Endodermal cell (in vitro differentiated cells): ENCODE measurements around the gene NRAP. TPM values are rescaled to one million over a fixed set of nuclear protein-coding genes. Genes with fewer than 3 reads are reported as not detected.

Experiments
- DNase-seq: peaks from one replicate; pipeline ENCODE4 v3.0.0-alpha.2; 2017
- H3K27ac ChIP-seq: 2 replicates; pipeline ENCODE4 v1.5.1; 2013; ENCODE audit warnings: mild to moderate bottlenecking, low read depth, low read length, moderate library complexity
- H3K27me3 ChIP-seq: 2 replicates; pipeline ENCODE4 v1.6.1; 2013; ENCODE audit warnings: mild to moderate bottlenecking, low read length, moderate library complexity; ENCODE audit not compliant: insufficient read depth, control insufficient read depth, poor library complexity, severe bottlenecking
- H3K36me3 ChIP-seq: 2 replicates; pipeline ENCODE4 v1.7.0; 2013; ENCODE audit warnings: mild to moderate bottlenecking, low read length, moderate library complexity; ENCODE audit not compliant: control insufficient read depth, insufficient read depth
- H3K4me1 ChIP-seq: one replicate; pipeline ENCODE4 v1.7.0; 2013; ENCODE audit warnings: low read length; ENCODE audit not compliant: control insufficient read depth, insufficient read depth
- H3K4me3 ChIP-seq: 2 replicates; pipeline ENCODE4 v1.5.1; 2013; ENCODE audit warnings: mild to moderate bottlenecking, low read length, moderate library complexity
- H3K9ac ChIP-seq: 2 replicates; pipeline ENCODE4 v1.6.1; 2013; ENCODE audit warnings: mild to moderate bottlenecking, low read length, moderate library complexity; ENCODE audit not compliant: poor library complexity, severe bottlenecking; ENCODE audit errors: extremely low read depth
- H3K9me3 ChIP-seq: 2 replicates; pipeline ENCODE4 v1.6.1; 2013; ENCODE audit warnings: mild to moderate bottlenecking, low read length, moderate library complexity; ENCODE audit not compliant: control insufficient read depth
- H3K27ac Mint-ChIP-seq: 2 replicates; pipeline ENCODE4 v1.8.0; 2020; ENCODE audit warnings: mixed read lengths
- H3K27me3 Mint-ChIP-seq: 2 replicates; pipeline ENCODE4 v1.8.0; 2021; ENCODE audit warnings: mild to moderate bottlenecking, mixed read lengths; ENCODE audit not compliant: insufficient read depth
- H3K36me3 Mint-ChIP-seq: 2 replicates; pipeline ENCODE4 v1.8.0; 2020; ENCODE audit warnings: low read depth, mixed read lengths
- H3K4me1 Mint-ChIP-seq: 2 replicates; pipeline ENCODE4 v1.8.0; 2020; ENCODE audit warnings: mixed read lengths
- H3K4me3 Mint-ChIP-seq: 2 replicates; pipeline ENCODE4 v1.8.0; 2020; ENCODE audit warnings: mild to moderate bottlenecking, moderate library complexity, mixed read lengths
- H3K9me3 Mint-ChIP-seq: 2 replicates; pipeline ENCODE4 v1.8.0; 2020; ENCODE audit warnings: mild to moderate bottlenecking, mixed read lengths
- CTCF ChIP-seq: fragments of 200-600 bp; sonication (generic); conservative IDR thresholded peaks from 2 replicates; pipeline ENCODE4 v1.5.0; 2021; ENCODE audit warnings: antibody characterized with exemption, mild to moderate bottlenecking
- WGBS, 2 experiments: methylation state at CpG; one replicate each; pipeline versions ENCODE4 v1.1.5 to v1.1.7; 2013; ENCODE audit warnings: missing lambda C conversion rate in 2 of 2, mixed read lengths in 1 of 2; ENCODE audit not compliant: insufficient coverage in 1 of 2, insufficient read length in 1 of 2; 5-methylcytosine and 5-hydroxymethylcytosine counted together
- total RNA-seq, 2 donors: library from RNA; stranded (reverse); fragmentation: NEBNext Ultra II Directional in 1 of 2; extraction: Animal tissue kit (Norgen Biotek cat#: 25700) in 1 of 2; gene quantifications; 2 replicates in 1 of 2; 3 replicates in 1 of 2; pipeline ENCODE4 v1.2.1, GENCODE V29; 2021

Gene NRAP
- total RNA-seq, 2 donors from 2014 or later = 0.09 to 0.11 TPM

DNA sequence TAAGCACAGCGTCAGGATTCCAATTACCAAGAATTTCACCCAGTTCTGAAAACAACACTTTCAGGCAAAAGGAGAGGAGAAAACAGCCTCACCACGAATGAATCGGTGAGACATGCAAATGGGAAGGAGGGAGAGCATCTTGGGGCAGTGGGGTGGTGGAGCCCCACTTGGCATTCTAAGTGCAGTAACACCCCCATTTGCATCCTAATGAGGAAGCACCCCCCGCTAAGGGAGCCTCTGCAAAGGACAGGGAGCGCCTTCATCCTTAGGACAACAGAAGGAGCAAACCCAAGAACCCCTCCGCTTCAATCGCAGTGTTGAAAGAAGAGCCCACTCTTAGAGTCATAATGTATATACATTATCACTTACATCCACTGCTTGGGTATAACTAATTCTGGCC, 46.8 kb downstream of the NRAP start:
- Mint-ChIP-seq H3K4me1 (peaks cover 31% of the 10 kb centered on the region), H3K27me3 (peaks cover 20% of the 10 kb centered on the region), H3K4me3 (peak overlapping the region; percentile 17), H3K9me3 (no peaks in the 10 kb centered on the region), H3K36me3 (no peaks in the 10 kb centered on the region), H3K27ac (no peak overlapping the region)
- DNase-seq = peak; percentile 71
- Histone ChIP-seq H3K27me3 (no peaks in the 10 kb centered on the region), H3K4me3 (no peak overlapping the region), H3K4me1 (peaks cover 7% of the 10 kb centered on the region), H3K36me3 (no peaks in the 10 kb centered on the region), H3K27ac (no peak overlapping the region), H3K9ac (no peak overlapping the region), H3K9me3 (no peaks in the 10 kb centered on the region)
- no peak for TF ChIP-seq CTCF
- 38% methylated on average over 7 of the region's 7 CpGs; no CpG with 5 or more reads in 1 of the 2 experiments for WGBS, 2 experiments

DNA sequence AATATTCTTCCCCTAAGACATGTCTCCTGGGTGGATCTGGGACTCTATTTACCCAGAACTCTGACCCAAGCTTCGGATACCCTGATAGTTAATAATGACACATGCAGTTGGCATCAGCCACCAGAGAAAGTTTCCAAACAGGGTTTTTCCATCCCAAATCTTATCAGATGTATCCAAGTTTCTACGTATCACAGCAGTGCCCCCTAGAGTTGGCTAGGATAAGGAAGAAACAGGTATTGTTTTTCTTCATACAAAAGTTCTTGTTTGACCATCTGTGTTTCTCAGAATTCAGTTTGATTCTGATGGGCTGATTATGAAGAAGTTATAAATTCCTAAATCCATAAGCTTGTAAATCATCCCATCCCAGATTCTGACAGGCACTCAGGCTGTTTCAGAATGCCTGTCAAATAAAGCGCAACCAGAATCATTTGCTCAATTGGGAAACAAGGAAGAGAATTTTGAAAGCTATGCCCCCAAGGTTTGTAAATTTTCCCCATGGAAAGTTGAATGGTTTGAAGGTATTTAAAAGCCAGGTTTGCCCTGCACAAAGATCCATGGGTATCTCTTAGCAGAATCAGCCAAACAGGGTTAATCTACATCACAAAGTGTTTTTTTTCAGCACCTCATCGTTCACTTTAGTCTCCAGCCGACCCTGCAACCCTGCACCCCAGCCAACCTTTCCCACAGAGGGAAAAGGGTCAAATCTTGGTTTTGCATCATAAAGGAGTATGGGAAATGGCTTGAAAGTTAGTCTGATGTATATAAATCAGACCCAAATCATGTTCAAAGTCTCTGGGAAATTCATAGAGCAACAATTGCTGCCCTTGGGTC, 47.4 kb downstream of the NRAP start:
- H3K4me3 ChIP-seq = no peak overlapping the region
- H3K4me1 ChIP-seq = peaks cover 7% of the 10 kb centered on the region
- WGBS, 2 experiments = 18 to 37% methylated on average over 3 to 5 of the region's 5 CpGs
- no peaks in the 10 kb centered on the region for H3K36me3 Mint-ChIP-seq
- DNase-seq = peak; percentile 65
- no peaks in the 10 kb centered on the region for H3K36me3 ChIP-seq
- peak overlapping the region; percentile 17 for H3K4me3 Mint-ChIP-seq
- H3K4me1 Mint-ChIP-seq = peaks cover 32% of the 10 kb centered on the region
- no peak overlapping the region for H3K27ac ChIP-seq
- no peaks in the 10 kb centered on the region for H3K9me3 ChIP-seq
- H3K9me3 Mint-ChIP-seq = no peaks in the 10 kb centered on the region
- TF ChIP-seq CTCF = peak; percentile 84
- H3K27me3 Mint-ChIP-seq = peaks cover 25% of the 10 kb centered on the region
- no peak overlapping the region for H3K27ac Mint-ChIP-seq
- no peak overlapping the region for H3K9ac ChIP-seq
- H3K27me3 ChIP-seq = no peaks in the 10 kb centered on the region

GRCh38 chr10:113613977-113614690, 49.7 kb downstream of the NRAP start:
- 68 to 75% methylated on average over 7 to 15 of the region's 15 CpGs for WGBS, 2 experiments
- peaks cover 15% of the 10 kb centered on the region for H3K4me1 ChIP-seq
- H3K27me3 Mint-ChIP-seq = peaks cover 25% of the 10 kb centered on the region
- peak; percentile 54 for DNase-seq
- H3K27ac ChIP-seq = no peak overlapping the region
- no peak overlapping the region for H3K4me3 Mint-ChIP-seq
- H3K9me3 Mint-ChIP-seq = no peaks in the 10 kb centered on the region
- H3K36me3 ChIP-seq = no peaks in the 10 kb centered on the region
- H3K27ac Mint-ChIP-seq = no peak overlapping the region
- peaks cover 38% of the 10 kb centered on the region for H3K4me1 Mint-ChIP-seq
- no peaks in the 10 kb centered on the region for H3K36me3 Mint-ChIP-seq
- TF ChIP-seq CTCF = no peak
- no peak overlapping the region for H3K4me3 ChIP-seq
- no peaks in the 10 kb centered on the region for H3K27me3 ChIP-seq
- H3K9ac ChIP-seq = no peak overlapping the region
- H3K9me3 ChIP-seq = no peaks in the 10 kb centered on the region
